OCI-LY3 (cell line): ENCODE data around the gene IGF2.

ENCODE experiments used
- EZH2phosphoT487 ChIP-seq: fragments of 200-600 bp; shearing (Covaris generic); IDR thresholded peaks from 2 replicates; pipeline ENCODE4 v1.6.1; 2018; ENCODE audit warnings: antibody characterized with exemption, mixed run types, low read depth
- TF ChIP-seq, protein P1 (sequence below): fragments of 200-600, 300-600 bp; sonication (generic); IDR thresholded peaks from 2 replicates; pipeline ENCODE4 v1.5.1; 2014; ENCODE audit warnings: antibody characterized with exemption, low read length, low read depth

DNA sequence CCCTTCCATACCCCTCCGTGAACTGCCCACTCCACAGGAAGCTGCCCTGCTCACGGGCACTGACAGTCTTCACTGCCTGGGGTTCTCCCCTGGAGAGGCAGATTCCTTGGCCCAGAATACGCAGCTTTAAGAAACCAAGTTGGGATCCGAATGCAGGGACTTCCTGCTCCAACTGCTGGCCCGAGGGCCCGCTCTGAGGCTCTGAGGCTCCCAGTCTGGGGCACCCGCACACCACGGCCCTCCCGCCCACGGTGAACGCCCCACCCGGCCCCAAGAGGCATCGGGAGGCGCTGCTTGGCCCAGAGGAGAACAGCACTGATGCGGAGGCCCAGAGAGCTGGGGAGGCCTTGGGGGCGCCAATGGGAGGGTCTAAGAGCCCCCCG is 42.3 kb downstream of the IGF2 start:
- TF ChIP-seq, protein P1, sequence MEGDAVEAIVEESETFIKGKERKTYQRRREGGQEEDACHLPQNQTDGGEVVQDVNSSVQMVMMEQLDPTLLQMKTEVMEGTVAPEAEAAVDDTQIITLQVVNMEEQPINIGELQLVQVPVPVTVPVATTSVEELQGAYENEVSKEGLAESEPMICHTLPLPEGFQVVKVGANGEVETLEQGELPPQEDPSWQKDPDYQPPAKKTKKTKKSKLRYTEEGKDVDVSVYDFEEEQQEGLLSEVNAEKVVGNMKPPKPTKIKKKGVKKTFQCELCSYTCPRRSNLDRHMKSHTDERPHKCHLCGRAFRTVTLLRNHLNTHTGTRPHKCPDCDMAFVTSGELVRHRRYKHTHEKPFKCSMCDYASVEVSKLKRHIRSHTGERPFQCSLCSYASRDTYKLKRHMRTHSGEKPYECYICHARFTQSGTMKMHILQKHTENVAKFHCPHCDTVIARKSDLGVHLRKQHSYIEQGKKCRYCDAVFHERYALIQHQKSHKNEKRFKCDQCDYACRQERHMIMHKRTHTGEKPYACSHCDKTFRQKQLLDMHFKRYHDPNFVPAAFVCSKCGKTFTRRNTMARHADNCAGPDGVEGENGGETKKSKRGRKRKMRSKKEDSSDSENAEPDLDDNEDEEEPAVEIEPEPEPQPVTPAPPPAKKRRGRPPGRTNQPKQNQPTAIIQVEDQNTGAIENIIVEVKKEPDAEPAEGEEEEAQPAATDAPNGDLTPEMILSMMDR = no peak
- TF ChIP-seq EZH2phosphoT487 = no peak
